ENCODE results near the gene REG3G. TPM values are rescaled to one million over a fixed set of nuclear protein-coding genes. Genes with fewer than 3 reads are reported as not detected.

REG3G gene
- total RNA-seq, 1 experiment from 2014 or later: 0.20 TPM

GRCh38 chr2:78978340-78978739 is 47.2 kb upstream of the REG3G start:
- CTCF ChIA-PET: interaction anchor here (1.6 to 1.7 kb wide), 2 partner anchors 301 to 305 kb away, joined by 4 to 22 read pairs; no protein-coding TSS in a partner anchor
- ATAC-seq (peak; percentile 46), DNase-seq (ENCODE audit: low spot score) (no peak)
- POLR2A ChIA-PET: interaction anchor here (0.7 kb wide), 1 partner anchor 77 kb away, joined by 6 read pairs; no protein-coding TSS in a partner anchor
- Mint-ChIP-seq H3K27me3 (ENCODE audit: low read depth) (no peaks in the 10 kb centered on the region), H3K36me3 (no peaks in the 10 kb centered on the region), H3K9me3 (no peaks in the 10 kb centered on the region), H3K27ac (no peak overlapping the region), H3K4me1 (peaks cover 20% of the 10 kb centered on the region), H3K4me3 (no peak overlapping the region)
- no peak for TF ChIP-seq ZNF219 (CRISPR knock-in tag; IDR thresholded peaks at IDR 0.05; ENCODE audit: borderline replicate concordance)
- no peak for TF ChIP-seq JUN (CRISPR knock-in tag; IDR thresholded peaks at IDR 0.05)
- no peak for TF ChIP-seq CBFB (CRISPR knock-in tag; IDR thresholded peaks at IDR 0.05; ENCODE audit: low read depth)
- TF ChIP-seq ZNF396 (CRISPR knock-in tag; IDR thresholded peaks at IDR 0.05; ENCODE audit: borderline replicate concordance): no peak
- TF ChIP-seq HMGXB4 (CRISPR knock-in tag; IDR thresholded peaks at IDR 0.05): no peak
- TF ChIP-seq NFYB (CRISPR knock-in tag; conservative IDR thresholded peaks at IDR 0.05; ENCODE audit: low read depth): no peak
- TF ChIP-seq, protein P1, sequence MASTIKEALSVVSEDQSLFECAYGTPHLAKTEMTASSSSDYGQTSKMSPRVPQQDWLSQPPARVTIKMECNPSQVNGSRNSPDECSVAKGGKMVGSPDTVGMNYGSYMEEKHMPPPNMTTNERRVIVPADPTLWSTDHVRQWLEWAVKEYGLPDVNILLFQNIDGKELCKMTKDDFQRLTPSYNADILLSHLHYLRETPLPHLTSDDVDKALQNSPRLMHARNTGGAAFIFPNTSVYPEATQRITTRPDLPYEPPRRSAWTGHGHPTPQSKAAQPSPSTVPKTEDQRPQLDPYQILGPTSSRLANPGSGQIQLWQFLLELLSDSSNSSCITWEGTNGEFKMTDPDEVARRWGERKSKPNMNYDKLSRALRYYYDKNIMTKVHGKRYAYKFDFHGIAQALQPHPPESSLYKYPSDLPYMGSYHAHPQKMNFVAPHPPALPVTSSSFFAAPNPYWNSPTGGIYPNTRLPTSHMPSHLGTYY (CRISPR knock-in tag; IDR thresholded peaks at IDR 0.05): no peak
- TF ChIP-seq, protein P2, sequence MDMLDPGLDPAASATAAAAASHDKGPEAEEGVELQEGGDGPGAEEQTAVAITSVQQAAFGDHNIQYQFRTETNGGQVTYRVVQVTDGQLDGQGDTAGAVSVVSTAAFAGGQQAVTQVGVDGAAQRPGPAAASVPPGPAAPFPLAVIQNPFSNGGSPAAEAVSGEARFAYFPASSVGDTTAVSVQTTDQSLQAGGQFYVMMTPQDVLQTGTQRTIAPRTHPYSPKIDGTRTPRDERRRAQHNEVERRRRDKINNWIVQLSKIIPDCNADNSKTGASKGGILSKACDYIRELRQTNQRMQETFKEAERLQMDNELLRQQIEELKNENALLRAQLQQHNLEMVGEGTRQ (CRISPR knock-in tag; IDR thresholded peaks at IDR 0.05): no peak
- TF ChIP-seq PRRX2 (CRISPR knock-in tag; IDR thresholded peaks at IDR 0.05): no peak
- no peak for TF ChIP-seq RORB (CRISPR knock-in tag; IDR thresholded peaks at IDR 0.05)
- no peak for TF ChIP-seq CREB1 (CRISPR knock-in tag; IDR thresholded peaks at IDR 0.05)
- TF ChIP-seq OVOL2 (CRISPR knock-in tag; IDR thresholded peaks at IDR 0.05; ENCODE audit: borderline replicate concordance): no peak
- no peak for TF ChIP-seq CTCF (IDR thresholded peaks at IDR 0.05)
- TF ChIP-seq JAZF1 (CRISPR knock-in tag; IDR thresholded peaks at IDR 0.05): no peak
- no peak for TF ChIP-seq ATF6 (CRISPR knock-in tag; IDR thresholded peaks at IDR 0.05)

DNA sequence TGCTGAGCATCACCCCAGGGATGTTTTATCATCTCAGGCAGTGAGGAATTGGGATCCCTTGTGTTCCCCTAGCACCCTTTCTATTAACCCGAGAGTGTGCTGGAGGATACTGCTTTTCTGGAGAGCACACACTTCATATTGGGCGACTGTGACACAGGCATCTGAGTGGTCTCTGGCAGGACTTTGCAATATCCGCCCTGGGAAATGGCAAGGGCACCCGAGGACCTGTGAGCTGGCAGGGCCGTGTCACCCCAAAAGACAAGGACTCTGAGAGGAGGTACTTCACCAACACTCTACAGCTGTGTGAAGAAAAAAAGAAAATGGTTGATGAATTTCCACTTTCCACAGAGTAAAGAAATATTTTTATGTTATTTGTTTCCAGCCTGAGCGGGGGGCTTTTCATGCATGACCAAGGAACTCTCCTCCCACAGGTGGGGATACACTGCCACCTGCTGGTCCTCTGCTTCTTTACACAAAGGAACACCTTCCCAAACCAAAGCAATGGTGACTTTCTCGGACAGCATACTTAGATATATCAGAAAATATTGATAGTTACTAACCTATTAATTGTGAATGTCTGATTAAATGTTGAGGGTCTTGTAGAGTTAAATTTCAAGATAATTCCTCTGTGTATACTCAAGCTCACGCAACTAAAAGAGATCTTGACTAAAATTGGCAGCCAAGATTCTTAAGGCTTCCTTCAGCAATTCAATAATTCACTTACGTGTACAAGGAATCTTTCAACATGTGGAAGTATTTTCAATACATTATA is 45.9 kb upstream of the REG3G start:
- Mint-ChIP-seq H3K4me1 (peaks cover 20% of the 10 kb centered on the region), H3K27me3 (ENCODE audit: low read depth) (no peaks in the 10 kb centered on the region), H3K4me3 (no peak overlapping the region), H3K9me3 (no peaks in the 10 kb centered on the region), H3K27ac (no peak overlapping the region), H3K36me3 (no peaks in the 10 kb centered on the region)
- ATAC-seq (peak; percentile 84), DNase-seq (ENCODE audit: low spot score) (peak; percentile 83)
- ChIA-PET POLR2A (interaction anchor here (0.7 kb wide), 1 partner anchor 403 kb away, joined by 3 read pairs; no protein-coding TSS in a partner anchor), CTCF (interaction anchor here (0.6 to 1.7 kb wide), 9 partner anchors 9 to 628 kb away, joined by 3 to 22 read pairs (median 4); no protein-coding TSS in a partner anchor)
- TF ChIP-seq CTCF (IDR thresholded peaks at IDR 0.05) (peak; percentile 74), FOXP1 (CRISPR knock-in tag; IDR thresholded peaks at IDR 0.05; ENCODE audit: borderline replicate concordance) (no peak)
